ENCODE data around the gene NOG.

NOG gene

DNA sequence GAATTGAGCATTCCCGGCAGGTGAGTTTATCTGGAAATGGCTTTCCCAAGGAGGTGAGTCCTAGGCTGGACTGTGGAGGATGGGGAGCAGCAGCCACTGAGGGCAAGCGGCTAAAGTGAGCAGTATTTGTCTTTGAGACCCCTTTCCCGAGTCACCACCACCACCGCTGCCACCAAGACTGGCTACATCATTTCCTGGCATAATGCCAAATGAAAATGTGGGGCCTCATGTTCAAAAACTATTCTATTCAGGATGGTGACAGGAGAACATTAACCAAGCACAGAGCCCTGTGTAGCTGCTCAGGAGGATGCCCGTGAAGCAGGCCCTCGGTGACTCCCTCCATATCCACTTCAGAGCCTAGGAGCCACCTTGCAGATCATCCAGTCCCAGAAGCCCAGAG lies 46.0 kb downstream of the NOG start:
- DNase-seq: no peak

DNA sequence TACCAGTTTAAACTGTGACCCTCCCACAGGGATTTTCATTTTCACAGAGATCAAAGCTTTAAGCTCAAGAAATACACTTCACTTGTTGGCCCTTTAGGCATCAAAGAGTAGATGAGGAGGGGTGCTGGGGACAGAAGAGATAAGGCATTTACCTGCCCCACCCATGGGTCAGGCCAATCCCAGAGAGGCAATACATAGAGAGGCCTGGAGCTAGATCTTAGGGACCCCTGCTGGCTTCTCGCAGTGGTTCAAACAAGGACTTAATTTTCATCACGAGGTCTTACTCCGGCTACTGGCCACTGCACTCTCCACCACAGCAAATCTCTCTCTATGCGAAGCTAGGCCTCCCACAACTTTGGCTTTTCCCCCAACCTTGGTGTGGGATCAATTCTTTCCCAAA lies 46.6 kb downstream of the NOG start:
- no peak for DNase-seq

DNA sequence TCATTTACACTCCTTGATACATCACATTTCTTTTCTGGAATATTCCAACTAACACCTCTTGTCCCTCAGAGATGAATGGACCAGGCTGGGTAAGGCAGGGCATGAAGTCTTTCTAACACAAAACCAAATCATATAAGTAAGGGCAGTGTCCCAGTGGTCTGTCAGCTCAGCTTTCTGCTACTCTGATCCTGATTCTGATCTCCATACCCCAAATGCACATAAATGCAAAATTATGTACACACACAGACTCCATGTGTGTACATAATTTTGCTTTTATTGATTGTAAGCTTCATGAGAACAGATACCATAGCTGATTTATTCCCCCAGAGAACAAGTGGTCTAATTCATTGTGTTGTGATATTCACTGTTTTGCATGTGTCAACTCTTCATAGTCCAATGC lies 47.9 kb downstream of the NOG start:
- no peak for DNase-seq

DNA sequence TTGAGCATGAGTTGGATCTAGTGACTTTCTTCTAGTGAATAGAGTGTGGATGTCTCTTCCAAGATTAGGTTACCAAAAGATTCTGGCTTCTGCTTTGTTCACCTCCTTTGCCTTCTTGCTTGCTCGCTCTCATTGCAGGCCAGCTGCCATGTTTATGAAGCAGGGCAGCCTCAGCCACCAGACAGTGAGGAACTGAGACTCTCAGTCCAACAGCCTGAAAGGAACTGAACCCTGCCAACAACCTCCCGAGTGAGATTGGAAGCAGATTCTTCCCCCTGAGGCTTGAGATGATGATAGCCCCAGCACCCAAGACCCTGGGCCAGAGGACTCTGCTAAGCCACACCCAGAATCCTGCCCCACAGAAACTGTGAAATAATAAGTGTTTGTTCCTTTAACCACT lies 48.4 kb downstream of the NOG start:
- no peak for DNase-seq

DNA sequence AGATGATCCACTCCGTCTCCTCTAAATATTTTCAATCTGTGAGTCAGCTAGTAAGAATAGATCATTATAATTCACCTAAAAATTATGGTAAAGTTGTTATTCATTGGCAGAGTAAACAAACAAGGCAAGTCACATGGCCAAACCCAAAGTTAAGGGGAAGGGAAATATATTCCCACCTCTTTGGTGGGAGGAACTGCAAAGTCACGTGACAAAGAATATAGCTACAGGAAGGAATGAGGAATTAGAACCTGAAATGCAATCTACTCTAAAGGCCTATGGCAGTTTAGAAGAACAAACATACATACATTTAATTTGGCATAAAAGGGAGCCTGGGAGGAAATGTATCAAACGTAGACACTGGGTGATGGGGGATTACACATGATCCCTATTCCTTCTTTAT lies 48.9 kb downstream of the NOG start:
- DNase-seq: no peak
